ENCODE data around the gene SMU1.

The SMU1 gene

GRCh38 chr9:33044677-33045282 is 31.7 kb downstream of the SMU1 start:
- peak; percentile 35 for DNase-seq (ENCODE audit: low spot score)

- DNase-seq (ENCODE audit: low spot score): peak; percentile 82
Observed at GRCh38 chr9:33044162-33044673, 32.3 kb downstream of the SMU1 start.

DNA sequence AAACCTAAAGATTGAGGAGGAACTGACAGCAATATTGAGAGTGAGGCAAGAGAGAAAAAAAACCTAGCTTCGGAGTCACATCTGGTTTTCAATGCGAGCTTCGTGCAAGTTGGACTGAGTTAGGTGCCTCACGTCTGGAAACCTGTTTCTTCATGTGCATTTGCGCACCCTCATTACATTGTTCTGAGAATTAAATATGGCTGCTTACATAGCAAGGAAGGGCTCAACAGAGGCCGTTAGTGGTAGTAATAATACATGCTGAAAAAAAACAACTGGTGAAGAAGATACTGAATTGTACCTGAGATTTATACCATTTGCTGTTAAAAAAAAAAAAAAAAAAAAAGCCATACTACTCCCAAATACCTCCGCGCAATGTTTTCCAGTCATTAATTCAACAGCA is 32.8 kb downstream of the SMU1 start:
- DNase-seq (ENCODE audit: low spot score): no peak

DNA sequence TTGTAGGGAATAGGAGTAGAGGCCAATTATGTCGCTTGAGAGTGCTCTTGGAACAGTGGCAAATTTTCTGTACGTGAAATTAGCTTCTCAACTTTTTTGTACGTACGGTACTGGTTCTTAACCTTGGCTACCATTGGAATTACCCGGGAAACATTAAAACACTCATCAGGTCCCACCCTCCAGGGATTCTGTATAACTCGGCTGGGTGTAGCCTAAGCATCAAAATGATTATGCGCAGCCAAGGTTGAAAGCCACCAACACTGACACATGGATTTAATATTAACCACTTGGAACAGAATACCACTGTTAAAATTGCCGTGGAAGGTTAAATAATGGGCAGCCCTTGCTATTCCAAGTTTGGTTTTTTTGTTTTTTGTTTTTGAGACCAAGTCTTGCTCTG is 34.0 kb downstream of the SMU1 start:
- no peak for DNase-seq (ENCODE audit: low spot score)

DNA sequence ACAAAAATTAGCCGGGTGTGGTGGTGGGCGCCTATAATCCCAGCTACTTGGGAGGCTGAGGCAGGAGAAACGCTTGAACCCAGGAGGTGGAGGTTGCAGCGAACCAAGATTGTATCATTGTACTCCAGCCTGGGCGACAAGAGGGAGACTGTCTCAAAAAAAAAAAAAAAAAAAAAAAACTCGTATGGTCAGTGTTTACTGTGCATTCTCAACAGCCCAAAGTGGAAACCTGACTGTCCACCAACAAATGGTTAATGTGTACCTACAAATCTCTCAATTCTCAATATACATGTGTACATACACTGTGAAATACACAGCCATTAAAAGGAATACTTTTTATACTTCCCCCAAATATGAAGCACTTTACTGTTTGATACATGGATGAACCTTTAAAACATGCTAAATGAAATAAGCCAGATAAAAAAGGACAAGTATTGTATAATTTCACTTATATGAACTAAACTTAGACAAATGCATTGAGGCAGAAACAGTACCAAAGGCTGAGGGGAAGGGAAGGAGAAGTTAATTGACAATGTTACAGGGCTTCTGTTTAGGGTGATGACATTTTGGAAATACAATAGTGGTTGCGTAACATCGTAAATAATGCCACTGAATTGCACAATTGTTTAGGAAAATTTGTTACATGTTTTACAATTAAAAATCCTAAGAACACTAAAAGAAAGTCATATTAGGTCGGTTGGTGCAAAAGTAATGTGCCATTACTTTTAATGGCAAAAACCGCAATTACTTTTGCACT is 34.9 kb downstream of the SMU1 start:
- no peak for DNase-seq (ENCODE audit: low spot score)

- no peak for DNase-seq (ENCODE audit: low spot score)
Observed at GRCh38 chr9:33040792-33041431, 35.6 kb downstream of the SMU1 start.

GRCh38 chr9:33032865-33033264 is 43.6 kb downstream of the SMU1 start:
- no peak for DNase-seq (ENCODE audit: low spot score)

- DNase-seq (ENCODE audit: low spot score): no peak
Observed at GRCh38 chr9:33032292-33032691, 44.2 kb downstream of the SMU1 start.

GRCh38 chr9:33030285-33030684 is 46.2 kb downstream of the SMU1 start:
- DNase-seq (ENCODE audit: low spot score): no peak

GRCh38 chr9:33029231-33029786 is 47.2 kb downstream of the SMU1 start:
- DNase-seq (ENCODE audit: low spot score): no peak

- DNase-seq (ENCODE audit: low spot score): peak; percentile 28
Observed at GRCh38 chr9:33025572-33026342, 50.7 kb downstream of the SMU1 start.

DNA sequence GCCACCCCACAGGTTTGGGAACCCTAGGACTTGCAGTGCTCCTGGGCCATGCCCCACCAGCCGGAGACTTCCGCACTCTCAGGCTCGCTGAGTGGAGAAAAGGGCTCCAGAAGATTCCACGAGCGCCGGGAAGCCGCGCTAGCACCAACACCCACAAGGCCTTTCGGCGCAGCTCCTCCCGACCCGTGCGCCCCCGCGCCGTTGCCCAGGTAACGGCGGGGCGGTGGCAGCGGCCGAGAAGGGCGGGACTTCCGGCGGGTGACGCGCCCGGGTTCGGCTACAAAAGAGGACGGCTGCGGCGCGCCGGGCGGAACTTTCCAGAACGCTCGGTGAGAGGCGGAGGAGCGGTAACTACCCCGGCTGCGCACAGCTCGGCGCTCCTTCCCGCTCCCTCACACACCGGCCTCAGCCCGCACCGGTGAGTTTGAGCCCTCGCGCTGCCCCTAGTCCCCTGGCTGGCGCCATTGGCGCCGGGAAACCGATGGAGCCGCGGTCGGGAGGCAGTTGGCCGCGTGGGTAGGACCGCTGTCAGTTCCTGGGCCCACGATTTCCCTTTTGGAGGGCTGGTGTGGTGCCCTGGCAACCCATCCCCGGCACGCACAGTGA is 51.4 kb downstream of the SMU1 start, which contains the start of gene DNAJA1:
Gene DNAJA1, plus strand, starts transcription at position 308 of the 606 bp plus-strand sequence. CDS start 1,212 bp downstream, outside the sequence.
- peak; percentile 94 for DNase-seq (ENCODE audit: low spot score)

DNA sequence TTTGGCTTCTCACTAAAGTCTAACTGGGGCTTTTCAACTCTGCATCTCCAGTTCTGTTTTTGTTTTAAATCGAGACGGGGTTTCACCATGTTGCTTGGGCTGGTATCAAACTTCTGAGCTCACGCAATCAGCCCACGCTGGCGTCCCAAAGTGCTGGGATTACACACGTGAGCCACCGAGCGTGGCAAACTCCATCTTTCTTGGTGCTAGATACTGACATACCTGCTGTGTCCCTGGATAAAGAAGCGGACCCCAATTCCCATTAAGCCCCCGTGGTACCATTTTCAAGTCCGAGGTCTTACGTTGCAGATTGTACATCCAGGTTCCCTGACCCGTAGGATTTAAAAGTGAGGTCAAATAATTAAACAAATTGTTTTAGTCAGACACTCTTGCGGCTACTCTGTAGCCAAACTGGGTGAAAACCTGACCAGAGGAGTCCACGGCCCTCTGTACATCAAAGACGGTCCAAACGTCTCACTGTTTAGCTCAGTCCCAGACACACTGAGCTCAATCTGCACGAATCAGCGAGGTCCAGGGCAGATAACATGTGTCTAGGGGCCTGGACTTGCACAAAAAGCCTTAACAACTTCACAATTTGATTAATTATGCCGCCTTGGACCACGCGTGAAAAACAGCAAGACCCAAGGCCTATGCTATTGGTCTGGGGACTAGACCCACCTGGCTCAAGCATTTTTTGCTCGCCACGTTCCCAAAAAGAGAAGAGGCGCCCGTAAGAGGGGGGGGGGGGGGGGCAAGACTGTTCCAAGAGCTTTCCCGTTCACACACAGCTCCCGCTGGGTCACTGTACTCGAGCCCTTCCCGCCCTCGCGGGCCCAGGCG is 52.1 kb downstream of the SMU1 start:
- DNase-seq (ENCODE audit: low spot score): no peak

DNA sequence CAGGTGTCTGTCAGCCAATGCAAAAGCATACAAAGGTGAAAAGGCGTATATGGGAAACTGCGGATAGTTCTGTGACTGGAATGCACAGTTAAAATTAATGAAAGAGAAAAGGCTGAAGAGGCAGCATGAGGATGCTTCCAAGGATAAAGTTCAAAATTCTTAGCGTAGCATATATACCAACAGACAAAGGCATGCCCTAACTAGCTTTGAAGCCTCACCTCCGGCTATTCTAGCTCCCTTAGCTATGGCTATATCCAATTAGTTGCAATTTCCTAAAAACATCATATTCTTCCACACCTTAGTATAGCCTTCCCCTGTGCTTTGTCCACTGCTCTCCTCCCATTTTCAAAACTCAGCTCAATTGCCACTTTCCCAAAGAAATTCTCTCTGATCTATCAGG is 52.8 kb downstream of the SMU1 start:
- no peak for DNase-seq (ENCODE audit: low spot score)

DNA sequence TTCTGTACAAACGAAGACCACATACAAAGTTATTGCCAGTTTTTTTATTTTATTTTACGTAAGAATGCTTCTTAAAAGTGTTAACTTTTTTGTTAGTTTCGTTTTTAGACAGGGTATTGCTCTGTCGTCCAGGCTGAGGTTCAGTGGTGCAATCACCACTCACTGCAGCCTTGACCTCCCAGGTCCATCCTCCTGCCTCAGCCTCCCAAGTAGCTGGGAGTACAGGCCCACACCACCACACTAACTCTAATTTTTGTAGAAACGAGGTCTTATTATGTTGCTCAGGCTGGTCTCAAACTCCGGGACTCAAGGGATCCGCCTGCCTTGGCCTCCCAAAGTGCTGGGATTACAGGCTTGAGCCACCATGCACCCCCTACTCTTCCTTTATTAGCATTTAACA is 53.7 kb downstream of the SMU1 start:
- no peak for DNase-seq (ENCODE audit: low spot score)

DNA sequence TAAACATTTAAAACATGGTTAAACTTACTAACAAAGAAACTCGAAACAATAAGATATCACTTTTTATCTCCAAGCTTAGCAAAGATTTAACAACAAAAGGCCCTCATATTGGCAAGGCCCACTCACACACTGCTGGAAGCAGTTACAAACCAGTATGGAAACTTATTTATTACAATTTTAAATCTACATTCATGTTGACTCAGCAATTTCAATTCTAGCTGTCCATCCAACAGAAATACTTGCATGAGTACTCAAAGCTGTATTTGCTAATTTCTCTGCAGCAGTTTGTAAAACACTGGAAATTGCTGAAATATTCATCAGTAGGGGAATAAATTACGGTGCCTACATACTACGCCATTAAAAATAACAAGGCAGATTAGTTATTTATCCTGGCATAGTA is 54.2 kb downstream of the SMU1 start:
- no peak for DNase-seq (ENCODE audit: low spot score)

DNA sequence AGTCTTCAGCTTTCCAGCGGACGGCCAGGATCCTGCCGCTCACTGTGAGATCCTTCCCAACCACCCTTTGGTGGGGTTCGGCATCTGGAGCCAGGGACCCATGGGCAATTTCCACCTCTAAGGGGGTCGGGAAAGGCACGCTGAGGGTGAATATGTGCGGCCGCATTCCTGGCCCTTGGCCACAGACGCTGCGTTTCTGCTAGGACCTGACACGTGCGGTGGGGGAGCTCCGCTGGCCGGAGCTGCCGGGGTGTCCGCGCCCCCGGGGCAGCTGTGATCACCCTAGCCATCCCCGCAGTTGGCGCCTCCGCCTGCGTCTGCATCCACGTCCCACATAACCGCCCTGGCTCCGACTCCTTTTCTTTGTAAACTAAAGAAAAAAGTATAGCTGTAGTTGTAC is 56.7 kb downstream of the SMU1 start:
- no peak for DNase-seq (ENCODE audit: low spot score)

DNA sequence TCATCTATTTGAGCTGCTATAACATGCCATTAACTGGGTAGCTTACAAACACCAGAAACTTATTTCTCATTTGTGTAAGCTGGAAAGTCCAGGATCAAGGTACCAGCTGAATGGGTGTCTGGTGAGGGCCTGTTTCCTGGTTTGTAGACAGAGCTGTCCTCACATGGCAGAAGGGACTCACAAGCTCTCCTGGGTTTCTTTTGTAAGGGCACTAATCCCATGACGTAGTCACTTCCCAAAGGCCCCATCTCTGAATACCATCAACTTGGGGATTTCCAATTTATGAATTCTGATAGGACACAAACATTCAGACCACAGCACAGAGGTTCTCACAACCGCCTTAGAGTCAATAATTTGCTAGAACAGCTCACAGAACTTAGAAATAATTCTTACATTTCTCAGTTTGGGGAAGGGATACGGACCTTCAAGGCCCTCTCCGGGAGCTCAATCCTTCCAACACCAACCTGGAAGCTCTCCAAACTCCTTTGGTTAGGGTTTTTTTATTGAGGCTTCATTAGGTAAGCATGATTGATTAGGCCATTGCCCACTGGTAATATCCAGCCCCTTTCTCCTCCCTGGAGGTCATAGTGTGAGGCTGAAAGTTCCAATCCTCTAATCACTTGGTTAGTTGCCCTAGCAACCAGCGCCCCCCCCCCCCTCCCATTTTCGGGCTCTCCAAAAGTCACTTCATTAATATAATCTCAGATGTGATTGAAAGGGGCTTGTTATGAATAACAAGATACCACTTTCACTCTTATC is 59.0 kb downstream of the SMU1 start:
- no peak for DNase-seq (ENCODE audit: low spot score)

DNA sequence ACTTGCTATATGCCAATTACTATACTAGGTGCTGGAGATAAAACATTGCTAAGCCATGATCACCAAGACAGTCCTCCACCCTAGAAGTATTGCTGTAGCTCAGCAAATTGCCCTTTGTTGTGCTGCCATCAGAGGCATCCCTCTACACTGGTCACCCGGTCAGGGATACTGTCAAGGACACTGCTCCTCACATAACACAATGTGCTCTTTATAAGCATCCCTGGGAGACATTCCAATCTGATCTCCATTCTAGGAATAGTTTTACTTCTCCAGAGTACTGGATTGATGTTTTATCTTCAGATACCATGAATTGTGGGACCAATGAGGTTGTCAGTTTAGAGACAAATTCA is 61.8 kb downstream of the SMU1 start:
- no peak for DNase-seq (ENCODE audit: low spot score)
